ENCODE data around the gene MEOX2. TPM values are rescaled to one million over a fixed set of nuclear protein-coding genes. Genes with fewer than 3 reads are reported as not detected.

MEOX2 gene
- total RNA-seq, 1 donor from 2014 or later, result 1.7 TPM

DNA sequence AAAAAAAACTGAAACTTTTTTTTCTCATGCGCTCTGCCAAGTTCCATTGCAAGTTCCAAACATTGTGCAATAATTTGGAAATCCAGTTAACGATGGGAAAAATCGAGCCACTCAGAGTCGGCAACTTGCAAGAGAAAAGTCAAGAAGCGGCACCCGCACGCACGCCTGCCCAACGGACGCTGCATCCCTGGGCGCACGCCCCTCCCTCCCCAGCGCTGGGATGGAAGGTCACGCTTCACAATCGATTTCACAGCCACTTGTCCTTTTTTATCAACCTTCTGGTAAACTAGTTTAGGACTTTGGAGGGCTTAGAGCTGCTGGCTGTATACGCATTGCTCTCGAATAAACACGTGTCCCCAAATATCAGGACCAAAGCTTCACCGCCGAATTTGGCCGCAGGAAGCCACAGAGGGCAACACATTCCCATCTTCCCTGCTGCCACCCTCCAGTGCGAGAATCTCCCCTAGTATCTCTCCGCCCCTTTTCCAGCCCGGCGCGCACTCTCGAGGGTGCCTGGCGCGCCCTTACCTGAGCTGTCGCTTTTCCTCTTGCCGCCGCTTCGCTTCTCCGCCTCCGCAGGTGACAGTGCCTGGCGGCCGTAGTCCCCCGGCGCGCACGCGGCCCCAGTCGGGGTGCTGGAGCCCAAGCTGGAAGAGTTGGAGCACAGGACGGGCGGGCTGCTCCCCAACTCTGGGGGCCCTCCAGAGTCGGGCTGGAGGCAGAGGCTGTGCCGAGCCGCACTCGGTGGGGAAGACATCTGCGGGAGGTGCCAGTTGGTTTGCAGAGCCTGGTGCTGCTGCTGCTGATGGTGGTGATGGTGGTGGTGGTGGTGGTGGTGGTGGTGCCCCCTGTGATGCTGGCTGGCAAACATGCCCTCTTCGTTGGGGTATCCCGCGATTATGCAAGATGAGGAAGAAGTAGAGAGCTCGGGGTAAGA, 857 bp downstream of the MEOX2 start:
- Histone ChIP-seq H3K9me3 (no peaks in the 10 kb centered on the region), H3K4me3 (peak overlapping the region; percentile 51 to 52), H3K27ac (peak overlapping the region; percentile 85), H3K36me3 (no peaks in the 10 kb centered on the region), H3K27me3 (peaks cover 5% of the 10 kb centered on the region), H3K4me1 (peaks cover 22% of the 10 kb centered on the region)
- intact Hi-C loops (cut with DNase I), result loop anchor here (5.0 kb wide), 2 partner anchors 82 to 382 kb away; no protein-coding TSS in a partner anchor
- TF ChIP-seq POLR2A (IDR thresholded peaks at IDR 0.05) (no peak), POLR2AphosphoS5 (IDR thresholded peaks at IDR 0.05; ENCODE audit: insufficient read depth in 1 of 2, low read depth in 1 of 2) (peak in 1 of 2 donors; percentile 62)
- peak in 1 of 2 donors; percentile 89 for DNase-seq (ENCODE audit: extremely low spot score in 2 of 2)

DNA sequence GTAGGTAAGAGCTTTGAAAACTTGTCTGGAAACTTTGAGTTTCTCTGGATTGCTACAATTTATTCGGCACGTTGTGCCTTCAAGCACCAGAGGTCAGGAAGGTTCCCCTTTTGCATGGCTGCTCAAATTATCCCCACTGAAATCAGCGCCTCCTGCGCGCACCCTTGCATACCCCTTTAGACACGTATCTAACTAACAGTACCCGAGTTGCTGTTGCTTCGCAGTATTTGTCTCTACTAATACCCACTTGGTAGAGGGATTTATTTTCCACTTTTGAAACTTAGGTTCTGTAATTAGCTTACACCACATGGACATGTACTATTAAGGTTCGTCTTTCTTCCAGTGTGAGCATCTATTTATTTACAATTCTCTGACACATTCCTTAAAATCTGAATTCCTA, 1.6 kb downstream of the MEOX2 start:
- Histone ChIP-seq H3K9me3 (no peaks in the 10 kb centered on the region), H3K4me3 (peak overlapping the region; percentile 51 to 52), H3K27ac (peak overlapping the region; percentile 85), H3K36me3 (no peaks in the 10 kb centered on the region), H3K27me3 (peaks cover 5% of the 10 kb centered on the region), H3K4me1 (peaks cover 22% of the 10 kb centered on the region)
- DNase-seq (ENCODE audit: extremely low spot score in 2 of 2), result no peak
- intact Hi-C loops (cut with DNase I), result loop anchor here (5.0 kb wide), 2 partner anchors 82 to 382 kb away; no protein-coding TSS in a partner anchor
- TF ChIP-seq POLR2AphosphoS5 (IDR thresholded peaks at IDR 0.05; ENCODE audit: insufficient read depth in 1 of 2, low read depth in 1 of 2) (no peak), POLR2A (IDR thresholded peaks at IDR 0.05) (no peak)
- TF ChIP-seq, protein P1, sequence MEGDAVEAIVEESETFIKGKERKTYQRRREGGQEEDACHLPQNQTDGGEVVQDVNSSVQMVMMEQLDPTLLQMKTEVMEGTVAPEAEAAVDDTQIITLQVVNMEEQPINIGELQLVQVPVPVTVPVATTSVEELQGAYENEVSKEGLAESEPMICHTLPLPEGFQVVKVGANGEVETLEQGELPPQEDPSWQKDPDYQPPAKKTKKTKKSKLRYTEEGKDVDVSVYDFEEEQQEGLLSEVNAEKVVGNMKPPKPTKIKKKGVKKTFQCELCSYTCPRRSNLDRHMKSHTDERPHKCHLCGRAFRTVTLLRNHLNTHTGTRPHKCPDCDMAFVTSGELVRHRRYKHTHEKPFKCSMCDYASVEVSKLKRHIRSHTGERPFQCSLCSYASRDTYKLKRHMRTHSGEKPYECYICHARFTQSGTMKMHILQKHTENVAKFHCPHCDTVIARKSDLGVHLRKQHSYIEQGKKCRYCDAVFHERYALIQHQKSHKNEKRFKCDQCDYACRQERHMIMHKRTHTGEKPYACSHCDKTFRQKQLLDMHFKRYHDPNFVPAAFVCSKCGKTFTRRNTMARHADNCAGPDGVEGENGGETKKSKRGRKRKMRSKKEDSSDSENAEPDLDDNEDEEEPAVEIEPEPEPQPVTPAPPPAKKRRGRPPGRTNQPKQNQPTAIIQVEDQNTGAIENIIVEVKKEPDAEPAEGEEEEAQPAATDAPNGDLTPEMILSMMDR (IDR thresholded peaks at IDR 0.05), result no peak

DNA sequence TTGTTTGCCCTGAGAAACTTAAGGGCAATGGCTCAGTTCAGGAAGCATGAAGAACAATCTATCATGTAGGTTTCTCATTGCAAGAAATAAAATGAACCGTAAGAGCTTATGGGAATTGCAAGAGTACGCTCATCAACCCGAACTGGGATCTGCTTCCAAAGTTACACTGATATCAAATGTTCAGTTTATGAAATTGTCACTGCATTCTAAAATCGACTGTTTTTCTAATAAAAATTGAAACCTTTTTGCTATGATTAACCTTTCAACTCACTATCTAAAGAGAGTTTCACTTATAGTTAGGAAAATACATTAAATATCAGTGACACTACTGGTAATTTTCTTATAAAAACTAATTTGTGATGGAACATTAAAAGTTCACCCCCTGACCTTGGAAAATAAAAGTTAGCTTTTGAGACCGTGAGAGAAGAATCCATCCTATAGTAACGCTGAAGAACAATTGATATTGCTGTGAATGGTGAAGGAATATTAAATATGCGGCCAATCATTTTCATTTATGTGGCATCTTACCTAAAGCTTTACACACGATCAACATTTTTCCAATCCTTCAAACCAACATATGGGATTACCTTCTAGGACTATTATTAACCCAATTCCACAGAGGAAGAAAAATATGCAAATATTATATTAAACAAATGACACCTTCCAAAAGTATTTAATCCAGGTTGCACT, 2.2 kb downstream of the MEOX2 start:
- Histone ChIP-seq H3K27ac (peak overlapping the region; percentile 85), H3K4me1 (peaks cover 22% of the 10 kb centered on the region), H3K9me3 (no peaks in the 10 kb centered on the region), H3K27me3 (peaks cover 5% of the 10 kb centered on the region), H3K4me3 (peak overlapping the region; percentile 51 to 52), H3K36me3 (no peaks in the 10 kb centered on the region)
- intact Hi-C loops (cut with DNase I), result no loop called here
- DNase-seq (ENCODE audit: extremely low spot score in 2 of 2), result no peak
- TF ChIP-seq POLR2AphosphoS5 (IDR thresholded peaks at IDR 0.05; ENCODE audit: insufficient read depth in 1 of 2, low read depth in 1 of 2) (no peak), POLR2A (IDR thresholded peaks at IDR 0.05) (no peak)
- TF ChIP-seq, protein P1 (IDR thresholded peaks at IDR 0.05), result no peak

DNA sequence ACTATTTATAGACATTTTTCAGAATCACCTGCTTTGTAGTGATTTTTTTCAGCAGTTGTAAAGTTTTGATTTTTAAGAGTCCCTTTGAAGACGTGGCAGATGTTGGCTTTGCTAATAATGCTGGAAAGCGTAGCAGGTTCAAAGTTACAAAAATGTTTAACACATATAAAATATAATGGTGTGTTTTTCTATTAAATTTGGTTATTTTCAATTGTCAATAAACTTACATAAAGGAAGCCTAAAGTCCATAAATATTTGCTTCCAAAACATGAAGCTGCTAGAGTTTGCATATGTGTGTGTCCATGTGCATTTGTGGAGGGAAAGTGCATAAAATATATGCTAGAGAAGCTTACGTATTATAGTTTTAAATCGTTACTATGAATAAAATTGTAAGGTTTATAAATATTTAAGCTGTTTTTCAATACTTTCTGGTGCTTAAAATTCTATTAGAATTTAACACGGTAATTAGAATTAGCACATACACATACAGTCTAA, 3.7 kb downstream of the MEOX2 start:
- H3K27me3 ChIP-seq, result peaks cover 5% of the 10 kb centered on the region
- no peak overlapping the region for H3K4me3 ChIP-seq
- intact Hi-C loops (cut with DNase I), result no loop called here
- TF ChIP-seq POLR2A (IDR thresholded peaks at IDR 0.05) (no peak), POLR2AphosphoS5 (IDR thresholded peaks at IDR 0.05; ENCODE audit: insufficient read depth in 1 of 2, low read depth in 1 of 2) (no peak)
- TF ChIP-seq, protein P1 (IDR thresholded peaks at IDR 0.05), result no peak
- no peak for DNase-seq (ENCODE audit: extremely low spot score in 2 of 2)
- no peak overlapping the region for H3K27ac ChIP-seq
- H3K4me1 ChIP-seq, result peaks cover 22% of the 10 kb centered on the region
- H3K9me3 ChIP-seq, result no peaks in the 10 kb centered on the region
- no peaks in the 10 kb centered on the region for H3K36me3 ChIP-seq

DNA sequence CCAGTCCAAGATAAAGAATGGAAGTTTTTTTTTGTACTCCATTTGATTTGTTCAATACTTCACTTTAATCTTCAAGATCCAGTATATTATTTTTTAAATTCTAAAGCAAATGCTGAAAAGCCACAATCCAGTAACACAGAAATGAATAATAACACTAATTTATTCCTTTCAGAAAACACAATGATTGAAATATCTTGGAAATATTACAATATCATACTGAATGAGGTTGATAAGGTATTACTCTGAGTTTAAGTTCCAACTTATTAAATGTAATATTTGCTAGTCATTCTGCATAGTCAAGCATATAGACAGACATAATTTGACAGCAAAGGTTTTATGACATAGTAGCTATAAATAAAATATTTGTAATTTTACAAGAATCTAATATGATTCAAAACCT, 4.4 kb downstream of the MEOX2 start:
- no peaks in the 10 kb centered on the region for H3K36me3 ChIP-seq
- H3K9me3 ChIP-seq, result no peaks in the 10 kb centered on the region
- no peak for DNase-seq (ENCODE audit: extremely low spot score in 2 of 2)
- H3K27ac ChIP-seq, result no peak overlapping the region
- H3K4me3 ChIP-seq, result no peak overlapping the region
- H3K27me3 ChIP-seq, result peaks cover 5% of the 10 kb centered on the region
- peaks cover 18% of the 10 kb centered on the region for H3K4me1 ChIP-seq
- intact Hi-C loops (cut with DNase I), result no loop called here
- no peak for TF ChIP-seq POLR2A (IDR thresholded peaks at IDR 0.05)
- no peak for TF ChIP-seq POLR2AphosphoS5 (IDR thresholded peaks at IDR 0.05; ENCODE audit: insufficient read depth in 1 of 2, low read depth in 1 of 2)

All from vagina (tissue), 2 donors.